OCI-LY7 (cell line): ENCODE measurements around the gene PARVG. TPM values are rescaled to one million over a fixed set of nuclear protein-coding genes. Genes with fewer than 3 reads are reported as not detected.
A peak's percentile ranks its signal among the peaks of the same experiment; 100 is the strongest.

Source experiments
- BruUV-seq: library from RNA; stranded (reverse); fragments of 400-500 nt; replicated peaks from 2 replicates; lab custom pipeline; 2021; lab: Mats Ljungman, UMichigan
- CTCF ChIA-PET: fragments of 300-600 bp; sonication (Branson Sonifier 250); formaldehyde crosslinking; loops from one replicate; lab custom pipeline; 2022; ENCODE audit warnings: antibody characterized with exemption; ENCODE audit not compliant: unreplicated experiment; lab: Charles Lee
- POLR2A ChIA-PET: fragments of 300-600 bp; sonication (Branson Sonifier 250); formaldehyde crosslinking; loops from one replicate; lab custom pipeline; 2022; ENCODE audit warnings: antibody characterized with exemption; lab: Charles Lee
- DNase-seq: peaks from one replicate; pipeline ENCODE4 v3.0.0-alpha.2; 2015; ENCODE audit warnings: low spot score
- H2AFZ ChIP-seq: fragments of 200-600 bp; sonication (generic), shearing (Covaris generic); 2 replicates; pipeline ENCODE4 v1.6.1; 2014; ENCODE audit warnings: mild to moderate bottlenecking, antibody characterized with exemption, low read length, moderate library complexity
- H3K27ac ChIP-seq: fragments of 200-600 bp; sonication (generic); 2 replicates; pipeline ENCODE4 v1.5.1; 2014; ENCODE audit warnings: mixed run types, low read depth, mild to moderate bottlenecking, moderate library complexity, low read length, inconsistent platforms; ENCODE audit not compliant: poor library complexity, severe bottlenecking
- H3K36me3 ChIP-seq: fragments of 200-600 bp; sonication (generic); 2 replicates; pipeline ENCODE4 v1.6.1; 2014; ENCODE audit warnings: mild to moderate bottlenecking, antibody characterized with exemption, low read length, moderate library complexity, mixed read lengths; ENCODE audit not compliant: insufficient read depth
- H3K4me1 ChIP-seq: fragments of 200-600 bp; sonication (generic); 2 replicates; pipeline ENCODE4 v1.5.1; 2014; ENCODE audit warnings: mild to moderate bottlenecking, low read length; ENCODE audit not compliant: insufficient read depth, poor library complexity, severe bottlenecking
- H3K4me2 ChIP-seq: fragments of 200-600 bp; sonication (generic); 2 replicates; pipeline ENCODE4 v1.6.1; 2014; ENCODE audit warnings: mild to moderate bottlenecking, low read length
- H3K4me3 ChIP-seq: fragments of 200-600 bp; sonication (generic); 2 replicates; pipeline ENCODE4 v1.5.1; 2014; ENCODE audit warnings: mild to moderate bottlenecking, low read depth, low read length; ENCODE audit not compliant: poor library complexity, severe bottlenecking
- H3K79me2 ChIP-seq: fragments of 200-600 bp; sonication (generic); 2 replicates; pipeline ENCODE4 v1.6.1; 2016; ENCODE audit warnings: low read depth, mild to moderate bottlenecking, low read length, moderate library complexity, mixed read lengths; ENCODE audit not compliant: insufficient read depth
- H3K9me2 ChIP-seq: fragments of 200-600 bp; sonication (generic); 2 replicates; pipeline ENCODE4 v1.6.1; 2016; ENCODE audit warnings: mild to moderate bottlenecking, low read length, mixed read lengths; ENCODE audit not compliant: insufficient read depth
- H3K9me3 ChIP-seq: fragments of 200-600 bp; sonication (generic); 2 replicates; pipeline ENCODE4 v1.6.1; 2014; ENCODE audit warnings: mild to moderate bottlenecking, mixed run types, low read length, mixed read lengths
- H4K20me1 ChIP-seq: fragments of 200-600 bp; sonication (generic); 2 replicates; pipeline ENCODE4 v1.6.1; 2014; ENCODE audit warnings: mild to moderate bottlenecking, antibody characterized with exemption, low read length, moderate library complexity, mixed read lengths; ENCODE audit not compliant: insufficient read depth
- EZH2phosphoT487 ChIP-seq: fragments of 200-600 bp; sonication (generic); IDR thresholded peaks from 2 replicates; pipeline ENCODE4 v1.6.1; 2018; ENCODE audit warnings: low read depth, borderline replicate concordance, mild to moderate bottlenecking, mixed run types, antibody characterized with exemption, low read length, moderate library complexity, mixed read lengths
- intact Hi-C: fragments of 100-400 bp; cut with micrococcal nuclease; formaldehyde crosslinking; loops from one replicate; pipeline ENCODE4 v1.10.0; 2022; ENCODE audit not compliant: unreplicated experiment
- total RNA-seq, 2 experiments: library from RNA; depleted of rRNA in 1 of 2; stranded (reverse); fragments of >200 nt in 1 of 2; shearing (Covaris generic) in 1 of 2; gene quantifications; 2 replicates each; pipeline ENCODE4 v1.2.3, GENCODE V29; 2014 to 2022
- TF ChIP-seq, protein P1 (sequence below): fragments of 200-600 bp; sonication (generic); conservative IDR thresholded peaks from 2 replicates; pipeline ENCODE4 v1.5.1; 2014; ENCODE audit warnings: mild to moderate bottlenecking, antibody characterized with exemption, low read length, moderate library complexity, mixed read lengths

PARVG gene
- total RNA-seq, 2 experiments from 2014 or later: 0.85 to 7.7 TPM

GRCh38 chr22:44182588-44183286, 2.0 kb downstream of the PARVG start:
- POLR2A ChIA-PET: interaction anchor here (0.6 to 0.8 kb wide), 2 partner anchors 22 to 80 kb away, joined by 3 read pairs; no protein-coding TSS in a partner anchor
- Histone ChIP-seq H3K79me2 (no peaks in the 10 kb centered on the region), H2AFZ (peak overlapping the region; percentile 63; the same call in 1 of the 2 replicates), H3K27ac (no peak overlapping the region), H4K20me1 (no peaks in the 10 kb centered on the region), H3K36me3 (no peaks in the 10 kb centered on the region), H3K9me3 (no peaks in the 10 kb centered on the region), H3K4me2 (peak overlapping the region; percentile 26; the same call in 1 of the 2 replicates), H3K4me3 (no peak overlapping the region), H3K9me2 (no peaks in the 10 kb centered on the region), H3K4me1 (peaks cover 25% of the 10 kb centered on the region)
- intact Hi-C loops: no loop called here
- no TSS peak for BruUV-seq
- no peak for TF ChIP-seq EZH2phosphoT487
- TF ChIP-seq, protein P1, sequence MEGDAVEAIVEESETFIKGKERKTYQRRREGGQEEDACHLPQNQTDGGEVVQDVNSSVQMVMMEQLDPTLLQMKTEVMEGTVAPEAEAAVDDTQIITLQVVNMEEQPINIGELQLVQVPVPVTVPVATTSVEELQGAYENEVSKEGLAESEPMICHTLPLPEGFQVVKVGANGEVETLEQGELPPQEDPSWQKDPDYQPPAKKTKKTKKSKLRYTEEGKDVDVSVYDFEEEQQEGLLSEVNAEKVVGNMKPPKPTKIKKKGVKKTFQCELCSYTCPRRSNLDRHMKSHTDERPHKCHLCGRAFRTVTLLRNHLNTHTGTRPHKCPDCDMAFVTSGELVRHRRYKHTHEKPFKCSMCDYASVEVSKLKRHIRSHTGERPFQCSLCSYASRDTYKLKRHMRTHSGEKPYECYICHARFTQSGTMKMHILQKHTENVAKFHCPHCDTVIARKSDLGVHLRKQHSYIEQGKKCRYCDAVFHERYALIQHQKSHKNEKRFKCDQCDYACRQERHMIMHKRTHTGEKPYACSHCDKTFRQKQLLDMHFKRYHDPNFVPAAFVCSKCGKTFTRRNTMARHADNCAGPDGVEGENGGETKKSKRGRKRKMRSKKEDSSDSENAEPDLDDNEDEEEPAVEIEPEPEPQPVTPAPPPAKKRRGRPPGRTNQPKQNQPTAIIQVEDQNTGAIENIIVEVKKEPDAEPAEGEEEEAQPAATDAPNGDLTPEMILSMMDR: no peak
- CTCF ChIA-PET: no interaction called here
- peak; percentile 24 for DNase-seq

GRCh38 chr22:44183287-44183588, 2.5 kb downstream of the PARVG start:
- TF ChIP-seq, protein P1: no peak
- no peak overlapping the region for H3K4me3 ChIP-seq
- intact Hi-C loops: no loop called here
- H3K36me3 ChIP-seq: no peaks in the 10 kb centered on the region
- BruUV-seq: no TSS peak
- H3K4me2 ChIP-seq: peak overlapping the region; percentile 26; the same call in 1 of the 2 replicates
- no peaks in the 10 kb centered on the region for H3K9me3 ChIP-seq
- no peak for DNase-seq
- ChIA-PET CTCF (no interaction called here), POLR2A (interaction anchor here (0.8 kb wide), 1 partner anchor 22 kb away, joined by 3 read pairs; no protein-coding TSS in a partner anchor)
- no peaks in the 10 kb centered on the region for H3K79me2 ChIP-seq
- peaks cover 25% of the 10 kb centered on the region for H3K4me1 ChIP-seq
- no peaks in the 10 kb centered on the region for H4K20me1 ChIP-seq
- H2AFZ ChIP-seq: peak overlapping the region; percentile 63; the same call in 1 of the 2 replicates
- no peak overlapping the region for H3K27ac ChIP-seq
- no peaks in the 10 kb centered on the region for H3K9me2 ChIP-seq

- Histone ChIP-seq H3K9me2 (no peaks in the 10 kb centered on the region), H3K4me1 (peaks cover 25% of the 10 kb centered on the region), H3K36me3 (no peaks in the 10 kb centered on the region), H4K20me1 (no peaks in the 10 kb centered on the region), H2AFZ (no peak overlapping the region), H3K4me3 (no peak overlapping the region), H3K79me2 (no peaks in the 10 kb centered on the region), H3K4me2 (no peak overlapping the region), H3K9me3 (no peaks in the 10 kb centered on the region), H3K27ac (no peak overlapping the region)
- no TSS peak for BruUV-seq
- intact Hi-C loops: no loop called here
- no peak for DNase-seq
- POLR2A ChIA-PET: no interaction called here
- CTCF ChIA-PET: no interaction called here
- no peak for TF ChIP-seq EZH2phosphoT487
- TF ChIP-seq, protein P1: no peak
Observed at GRCh38 chr22:44184006-44184405, 3.3 kb downstream of the PARVG start.
